Measurements from ENCODE around the gene ASTN1.

ASTN1 gene

DNA sequence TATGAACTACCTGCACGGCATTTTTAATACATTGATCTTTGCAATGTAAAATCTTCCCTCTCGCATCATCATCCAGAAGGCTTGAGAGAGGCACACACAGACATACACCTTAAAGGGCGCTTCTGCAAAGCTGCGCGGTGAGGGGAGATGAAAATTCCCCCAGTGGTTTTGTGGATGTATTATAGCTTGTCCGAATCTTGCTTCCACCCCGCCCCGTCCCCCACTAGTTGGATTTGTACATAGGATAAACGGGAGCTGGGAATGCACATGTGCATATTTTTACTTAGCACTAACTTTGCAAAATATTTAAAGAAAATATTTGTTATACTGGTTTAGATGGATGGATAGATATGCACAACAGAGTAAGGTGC lies 542 bp upstream of the ASTN1 start:
- FAIRE-seq (no peak), DNase-seq (ENCODE audit: insufficient read length, low spot score) (no peak)

DNA sequence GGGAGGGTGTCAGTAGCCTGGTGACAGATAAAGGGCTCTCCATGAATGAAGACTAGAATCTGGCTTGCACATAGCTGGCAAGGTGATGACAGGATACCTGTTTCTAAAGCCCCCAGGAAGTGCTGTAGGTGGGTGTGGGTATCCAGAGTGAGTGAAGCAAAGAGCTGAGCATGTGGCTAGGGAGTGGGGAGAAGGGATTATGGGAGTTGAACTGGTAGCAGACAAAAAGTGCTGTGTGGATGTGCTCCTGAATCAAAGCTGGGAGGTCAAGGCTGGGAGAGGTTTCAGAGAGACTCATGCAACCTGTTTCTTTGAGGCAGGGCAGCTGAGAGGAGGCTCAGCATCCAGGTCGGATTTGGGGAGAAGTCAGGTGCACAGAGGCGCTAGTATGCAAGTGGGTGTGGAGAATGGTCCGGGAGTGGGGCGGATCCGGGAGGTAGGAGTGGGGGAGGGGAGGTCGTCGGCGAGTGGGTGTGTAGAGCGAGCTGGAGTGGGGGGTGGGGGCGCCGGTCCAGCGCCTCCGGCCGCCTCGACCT lies 600 bp downstream of the ASTN1 start:
- no peak for FAIRE-seq

DNA sequence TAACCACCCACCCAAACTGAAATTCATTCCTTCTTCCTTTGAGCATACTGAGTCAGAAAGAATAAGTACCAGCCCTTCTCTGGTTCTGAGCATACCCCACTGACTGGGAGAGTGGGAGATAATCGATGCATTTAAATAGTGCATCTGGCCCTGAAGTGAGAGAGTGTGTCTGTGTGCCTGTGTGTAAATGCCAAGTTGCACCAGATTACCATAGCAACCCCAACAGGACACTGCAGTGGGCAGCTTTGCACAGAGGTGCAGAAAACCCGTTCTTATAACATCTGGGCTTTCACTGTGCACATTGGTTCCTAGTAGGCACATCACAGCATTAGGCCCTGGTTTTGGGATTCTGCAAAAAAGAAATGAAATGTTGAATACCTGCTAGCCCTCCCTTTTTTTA lies 2.3 kb downstream of the ASTN1 start:
- no peak for FAIRE-seq
- DNase-seq (ENCODE audit: insufficient read length, low spot score): no peak

More for the DNA sequence above, 600 bp downstream of the ASTN1 start:
- no peak for DNase-seq (ENCODE audit: insufficient read length, low spot score)

DNA sequence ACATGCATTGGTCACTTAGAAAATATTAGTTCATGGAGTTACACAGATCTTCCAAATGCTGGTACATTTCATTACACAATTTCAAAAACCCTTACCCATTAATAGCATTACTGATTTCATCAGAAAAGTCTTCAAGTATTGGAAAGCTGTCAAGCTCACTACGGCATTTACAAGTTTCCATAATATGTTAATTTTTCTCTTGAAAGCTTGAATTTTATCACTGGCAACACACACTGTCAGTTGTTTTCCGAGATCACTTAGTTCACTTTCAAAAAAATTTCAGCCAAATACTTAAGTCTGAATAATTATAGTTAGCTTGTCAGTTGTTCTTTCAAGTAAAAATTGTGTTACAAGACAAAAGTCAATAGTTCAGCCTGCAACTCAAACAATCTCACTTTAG lies 18.0 kb downstream of the ASTN1 start:
- FAIRE-seq: no peak
- DNase-seq (ENCODE audit: insufficient read length, low spot score): no peak

DNA sequence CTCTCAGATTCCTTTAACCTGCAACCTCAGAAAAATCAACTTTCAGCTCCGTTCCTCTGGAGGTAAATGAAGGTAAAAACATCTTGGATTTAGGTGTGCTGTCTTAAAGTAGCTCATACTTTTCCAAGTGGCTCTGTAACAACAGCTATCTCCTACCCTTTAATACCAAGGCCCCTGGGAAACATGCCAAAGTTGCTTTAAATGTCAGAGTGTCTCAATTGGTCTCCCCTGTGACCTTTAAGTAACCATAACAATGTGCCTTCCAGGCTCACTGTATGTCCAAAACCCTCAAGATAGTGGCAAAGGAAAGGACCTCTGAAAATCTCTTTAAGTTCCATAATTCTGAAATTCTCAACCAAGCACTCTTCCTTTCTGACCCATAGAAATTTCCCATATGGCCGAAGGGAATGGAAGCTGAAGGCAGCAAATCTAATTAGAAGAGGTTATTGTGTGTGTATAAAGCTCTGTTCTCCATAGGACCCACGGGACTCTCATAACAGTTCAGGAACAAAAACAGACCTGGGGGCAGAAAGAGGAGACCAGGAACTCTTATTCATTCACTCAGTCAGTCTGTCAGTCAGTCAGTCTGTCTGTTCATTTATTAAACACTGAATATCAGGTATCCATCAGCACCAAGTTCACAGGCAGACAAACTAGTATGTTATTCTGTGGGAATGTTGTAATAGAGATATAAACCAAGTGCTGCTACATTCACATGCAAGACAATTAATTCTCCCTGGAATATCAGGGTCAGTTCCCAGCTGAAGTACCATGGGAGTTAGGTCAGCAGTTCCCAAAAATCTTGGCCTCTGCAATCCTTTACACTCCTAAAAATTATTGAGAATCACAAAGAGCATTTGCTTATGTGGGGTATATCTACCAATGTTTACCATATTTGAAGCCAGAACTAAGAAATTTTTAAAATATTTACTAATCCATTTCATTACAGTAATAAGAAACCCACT lies 19.1 kb downstream of the ASTN1 start:
- FAIRE-seq (no peak), DNase-seq (ENCODE audit: insufficient read length, low spot score) (no peak)

DNA sequence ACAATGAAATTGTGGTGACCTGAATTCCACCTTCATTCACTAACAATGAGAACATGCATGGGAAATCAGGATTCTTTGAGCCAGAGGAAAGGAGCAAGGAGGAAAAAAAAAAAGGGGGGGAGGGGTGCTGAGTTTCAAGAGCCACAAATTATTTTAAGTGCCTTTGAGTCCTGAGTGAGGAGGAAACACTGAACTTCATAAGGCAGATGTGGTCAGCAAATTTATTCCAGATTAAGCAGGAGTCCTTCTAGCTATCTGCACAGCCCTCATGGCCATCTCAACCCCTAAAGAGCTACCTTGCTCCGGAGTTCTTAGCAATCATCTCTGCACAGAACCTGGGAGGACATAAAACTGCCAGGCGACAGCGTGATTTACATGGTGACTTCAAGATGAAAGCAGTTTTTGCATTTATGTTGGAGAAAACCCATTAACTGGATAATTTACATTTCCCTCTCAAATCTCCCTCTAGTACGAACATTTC lies 21.7 kb downstream of the ASTN1 start:
- FAIRE-seq (no peak), DNase-seq (ENCODE audit: insufficient read length, low spot score) (no peak)

DNA sequence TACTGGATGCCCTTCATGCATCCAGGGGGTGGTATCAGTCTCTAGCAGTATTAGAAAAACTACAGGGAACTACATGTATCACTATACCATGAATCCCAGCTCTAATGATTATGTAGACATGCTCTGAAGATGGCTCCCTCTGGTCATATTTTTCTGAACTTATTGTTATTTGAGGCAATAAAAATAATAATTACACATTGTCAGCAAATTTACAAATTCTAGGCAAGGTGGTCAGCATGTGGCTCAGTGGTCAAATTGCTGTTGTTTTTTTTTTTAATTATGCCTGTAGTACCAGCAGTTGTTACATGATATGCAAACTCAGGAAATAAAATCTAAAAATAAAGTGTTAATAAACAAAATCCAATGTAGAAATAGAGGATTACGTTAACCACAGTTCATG lies 22.5 kb downstream of the ASTN1 start:
- DNase-seq (ENCODE audit: insufficient read length, low spot score) (no peak), FAIRE-seq (no peak)

DNA sequence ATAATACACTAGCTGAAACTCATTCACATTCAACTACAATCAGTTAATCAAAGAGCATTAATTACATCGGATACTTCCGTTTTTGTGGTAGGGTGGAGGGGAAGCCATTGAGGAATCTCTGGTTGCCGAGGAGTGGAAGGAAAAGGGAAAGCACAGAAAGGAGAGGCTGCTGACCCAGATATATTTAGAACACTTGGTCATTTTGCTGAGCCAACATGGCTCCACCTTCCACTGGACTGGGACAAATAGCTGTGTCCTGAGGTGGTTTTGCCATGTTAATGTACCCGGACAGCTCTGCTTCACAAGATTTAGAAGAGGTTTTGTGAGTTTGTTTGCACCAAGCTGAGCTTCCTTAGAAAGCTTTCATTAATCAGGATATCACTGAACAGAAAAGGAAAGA lies 26.2 kb downstream of the ASTN1 start:
- FAIRE-seq: no peak
- DNase-seq (ENCODE audit: insufficient read length, low spot score): no peak

DNA sequence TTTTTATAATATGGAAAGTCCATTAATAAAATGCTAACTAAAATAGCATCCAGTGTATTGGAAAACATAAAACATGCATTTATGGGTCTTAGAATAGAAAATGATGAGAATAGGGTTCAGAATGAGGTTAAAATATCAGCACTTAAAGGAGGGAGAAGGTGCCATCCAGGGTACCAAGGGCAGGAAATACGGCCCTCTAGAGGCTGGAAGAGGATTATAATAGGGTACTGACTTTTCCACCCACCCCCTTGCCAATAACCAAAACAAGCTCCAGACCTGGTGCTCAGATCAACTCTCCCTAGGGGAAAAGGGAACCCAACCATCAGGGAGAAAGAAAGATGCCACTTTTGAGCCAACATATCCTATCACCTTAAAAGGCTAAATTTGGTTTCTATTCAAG lies 26.7 kb downstream of the ASTN1 start:
- FAIRE-seq (no peak), DNase-seq (ENCODE audit: insufficient read length, low spot score) (no peak)

DNA sequence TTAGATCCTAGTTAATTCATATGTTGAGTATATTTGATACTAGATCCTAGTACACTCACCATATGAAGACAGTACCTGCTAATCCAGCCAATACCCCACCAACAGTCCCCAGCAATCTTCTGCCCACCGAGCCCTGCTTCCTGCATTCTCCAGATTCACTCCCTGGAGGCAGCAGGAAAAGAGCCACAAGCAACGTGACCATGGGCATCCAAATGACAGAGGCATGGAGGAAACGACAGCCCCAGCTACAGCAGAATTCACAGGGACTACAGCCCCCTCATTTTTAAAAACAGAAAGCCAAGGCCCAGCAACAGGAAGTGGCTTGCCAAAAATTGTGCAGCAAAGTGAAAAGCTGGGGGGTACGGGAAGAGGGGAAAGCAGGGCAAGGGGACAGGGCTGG lies 29.3 kb downstream of the ASTN1 start:
- FAIRE-seq: no peak

DNA sequence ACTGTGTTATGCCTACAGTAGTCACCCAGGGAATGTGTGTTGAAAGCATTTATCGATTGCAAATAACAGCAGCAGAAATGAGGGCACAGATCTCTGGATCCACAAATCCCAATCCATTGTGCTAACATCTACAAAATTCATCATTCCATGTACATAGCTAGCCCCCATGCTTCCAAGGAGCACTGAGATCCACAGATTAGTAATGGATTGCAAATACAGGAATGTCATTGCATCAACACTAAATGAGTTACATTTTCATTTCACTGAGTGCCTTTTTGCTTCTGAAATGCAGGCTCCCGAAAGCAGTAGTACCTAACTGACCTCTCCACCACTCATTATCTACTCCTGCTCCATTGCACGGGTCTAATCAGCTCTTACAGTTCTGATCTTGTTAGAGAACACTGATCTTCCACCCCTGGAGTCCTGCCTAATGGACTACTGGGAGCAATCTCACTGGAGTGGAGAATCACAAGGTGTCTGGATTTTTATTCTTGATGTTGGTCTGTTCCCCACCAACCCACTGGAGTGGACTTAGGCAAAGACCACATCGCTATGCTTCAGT lies 30.5 kb downstream of the ASTN1 start:
- FAIRE-seq: no peak
- DNase-seq (ENCODE audit: insufficient read length, low spot score): no peak

More for the DNA sequence above, 29.3 kb downstream of the ASTN1 start:
- no peak for DNase-seq (ENCODE audit: insufficient read length, low spot score)

DNA sequence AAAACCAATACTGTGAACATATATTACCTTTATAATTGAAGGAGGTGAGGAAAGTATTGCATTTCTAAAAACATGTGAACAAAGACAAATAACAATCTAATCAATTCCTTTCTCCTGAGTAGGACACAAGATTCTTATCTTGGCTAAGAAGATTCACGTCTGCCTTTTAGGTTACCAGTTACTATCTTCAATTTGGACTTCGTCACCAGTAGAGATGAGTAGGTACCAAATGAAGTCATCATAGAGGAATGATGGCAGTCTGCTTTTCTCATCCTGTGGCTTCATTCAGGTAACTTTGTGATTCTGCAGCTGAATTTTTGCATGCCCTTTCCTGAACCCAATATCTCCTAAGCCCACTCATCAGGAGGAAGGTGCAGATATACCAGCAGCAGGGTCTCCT lies 32.4 kb downstream of the ASTN1 start:
- DNase-seq (ENCODE audit: insufficient read length, low spot score) (no peak), FAIRE-seq (no peak)

DNA sequence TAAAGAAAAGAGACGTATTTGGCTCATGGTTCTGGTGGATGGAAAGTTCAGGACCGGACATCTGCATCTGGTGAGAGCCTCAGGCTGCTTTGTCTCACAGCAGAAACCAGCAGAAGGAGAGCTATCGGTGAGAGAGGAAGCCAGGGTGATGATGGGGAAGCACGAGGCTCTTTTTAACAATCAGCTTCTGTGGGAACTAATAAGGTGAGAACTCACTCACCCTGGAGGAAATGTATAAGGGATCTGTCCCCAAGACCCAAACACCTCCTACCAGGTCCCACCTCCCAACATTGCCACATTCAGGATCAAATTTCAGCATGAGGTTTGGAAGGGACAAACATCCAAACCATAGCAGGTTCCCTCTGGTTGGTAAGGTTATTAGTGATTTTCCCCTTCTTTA lies 32.8 kb downstream of the ASTN1 start:
- DNase-seq (ENCODE audit: insufficient read length, low spot score) (no peak), FAIRE-seq (no peak)

DNA sequence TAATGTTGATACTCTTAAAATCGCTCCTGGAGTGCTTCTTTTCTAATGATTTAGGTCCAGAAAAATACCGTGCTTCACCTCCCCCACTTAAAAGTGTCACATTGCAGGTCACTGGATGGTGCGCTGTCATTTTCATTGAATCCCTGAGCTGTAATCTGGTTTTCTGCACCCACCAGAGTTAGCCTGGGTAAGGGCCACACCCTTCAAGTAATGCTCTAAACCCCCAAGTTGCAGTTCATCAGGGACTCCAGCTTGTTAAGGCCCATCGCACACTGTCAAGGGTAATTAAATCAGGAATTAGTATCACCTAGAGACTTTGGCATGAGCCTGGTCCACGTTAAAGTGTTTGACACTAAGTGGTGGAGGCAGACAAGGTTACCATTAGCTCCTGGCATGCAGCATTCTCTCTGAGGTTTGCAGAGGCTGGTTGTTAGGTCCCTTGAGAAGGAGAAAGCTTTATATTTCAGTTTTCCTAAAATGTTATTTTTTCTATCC lies 34.0 kb downstream of the ASTN1 start:
- DNase-seq (ENCODE audit: insufficient read length, low spot score): no peak
- no peak for FAIRE-seq

DNA sequence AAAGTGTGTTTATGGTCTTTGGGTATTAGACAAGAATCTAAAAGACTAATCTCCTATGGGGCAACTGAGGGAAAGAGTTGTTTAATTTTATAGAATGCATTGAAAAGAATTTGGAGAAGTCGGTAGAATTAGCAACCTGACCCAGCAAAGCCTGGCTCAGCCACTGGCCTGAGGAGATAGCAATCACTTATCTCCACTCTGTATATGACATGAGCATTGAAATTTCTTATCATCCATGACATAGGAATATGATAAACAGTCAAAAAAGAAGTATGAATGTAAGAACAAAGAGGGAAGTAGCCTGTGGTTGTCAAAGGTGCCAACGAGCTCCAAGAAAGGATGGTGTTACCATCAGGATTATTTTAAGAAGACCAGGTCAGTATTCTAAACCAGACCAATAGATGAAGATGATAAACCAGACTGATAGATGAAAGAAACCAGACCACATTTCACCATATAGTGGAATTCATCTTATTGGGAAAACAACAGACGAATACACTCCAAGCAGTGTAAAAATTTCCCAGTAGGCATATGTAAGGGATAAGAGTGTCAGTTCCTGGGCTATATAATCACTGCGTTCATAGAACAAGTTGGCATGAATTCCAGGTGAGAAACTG lies 35.7 kb downstream of the ASTN1 start:
- FAIRE-seq (no peak), DNase-seq (ENCODE audit: insufficient read length, low spot score) (no peak)

DNA sequence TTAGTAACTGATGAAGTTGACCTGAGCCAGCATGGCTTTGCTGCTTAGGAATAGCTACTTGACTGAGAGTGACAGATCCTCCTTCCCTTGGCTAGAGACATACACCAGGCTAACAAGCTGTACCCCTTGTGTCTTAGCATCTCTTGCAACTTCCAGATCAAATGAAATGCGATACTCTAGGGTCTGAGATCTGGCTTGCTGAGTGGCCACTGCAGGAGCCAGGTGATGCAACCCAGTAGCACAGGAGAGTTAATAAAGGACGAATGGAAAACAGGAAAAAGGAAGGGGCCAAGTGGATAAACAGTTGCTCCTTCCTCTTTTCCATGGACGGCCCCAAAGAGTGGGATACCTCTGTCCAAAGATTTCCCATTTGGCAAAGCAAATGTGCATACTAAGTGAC lies 38.2 kb downstream of the ASTN1 start:
- DNase-seq (ENCODE audit: insufficient read length, low spot score) (no peak), FAIRE-seq (no peak)

DNA sequence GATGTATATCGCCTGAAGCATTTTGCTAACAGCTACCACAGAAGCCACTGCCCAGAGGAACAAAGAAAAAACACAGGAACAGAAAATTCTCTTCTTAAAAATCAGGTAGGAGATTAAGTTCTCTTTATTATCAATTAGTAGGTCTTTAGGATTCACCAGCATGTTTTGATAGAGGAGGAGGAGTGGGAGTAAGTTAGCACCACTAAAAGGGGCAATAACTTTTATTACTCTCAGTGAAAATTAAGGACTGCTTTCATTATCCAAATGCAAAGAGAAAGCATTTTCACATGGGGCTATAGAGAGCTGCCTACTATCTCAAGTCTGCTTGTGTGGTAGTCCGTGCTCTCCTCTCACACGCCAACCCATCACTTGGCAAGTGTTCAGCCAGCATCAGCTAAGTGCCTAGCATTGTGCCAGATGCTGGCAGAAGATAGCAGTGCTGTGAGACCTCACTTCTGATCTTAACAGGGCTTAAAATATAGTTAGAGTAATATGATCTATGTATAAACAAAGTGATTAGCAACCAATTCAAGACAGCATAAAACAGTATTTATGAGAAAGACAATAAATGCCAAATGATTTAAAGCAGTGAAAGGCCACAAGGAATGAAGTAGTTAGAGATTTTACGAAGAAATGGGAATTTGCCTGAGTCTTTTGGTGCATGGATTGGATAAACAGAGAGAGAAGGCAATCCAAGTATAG lies 39.8 kb downstream of the ASTN1 start:
- DNase-seq (ENCODE audit: insufficient read length, low spot score) (no peak), FAIRE-seq (no peak)

DNA sequence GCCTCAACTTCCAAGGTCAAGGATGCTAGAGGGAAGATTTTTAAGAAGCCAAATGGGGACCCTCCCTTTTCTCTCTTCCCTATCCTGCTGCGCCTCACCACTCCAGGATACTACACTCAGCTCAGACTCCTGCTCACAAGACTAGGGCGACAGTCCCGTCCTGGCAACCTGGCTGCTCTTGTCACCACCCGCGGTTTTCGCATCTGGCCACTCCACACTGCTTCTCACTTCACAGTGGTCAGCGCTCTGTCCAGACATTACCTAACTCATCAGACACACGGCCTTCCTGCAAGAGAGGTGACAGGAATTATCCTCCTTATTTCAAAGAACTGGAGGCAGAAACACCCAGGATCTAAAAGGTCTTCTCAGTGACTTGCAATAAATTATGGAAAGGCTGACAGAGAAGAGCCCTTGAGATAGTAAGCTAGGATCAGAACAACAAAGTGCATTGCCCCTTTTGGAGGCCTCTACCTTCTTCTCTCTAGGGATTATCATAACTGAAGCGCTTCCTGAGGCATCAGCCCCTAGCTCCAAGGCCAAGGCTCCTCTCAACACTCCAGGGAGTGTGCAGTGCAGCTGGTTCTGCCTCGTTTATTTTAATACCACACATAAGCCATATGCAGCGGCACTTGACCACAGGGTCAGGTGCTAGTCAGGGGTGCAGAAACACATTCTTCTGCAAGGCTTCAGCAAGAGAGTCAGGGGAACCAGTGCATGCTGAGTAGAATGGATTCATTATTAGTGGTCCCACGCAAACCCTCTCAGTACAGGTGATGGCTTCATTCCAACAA lies 41.9 kb downstream of the ASTN1 start:
- DNase-seq (ENCODE audit: insufficient read length, low spot score): no peak
- no peak for FAIRE-seq

DNA sequence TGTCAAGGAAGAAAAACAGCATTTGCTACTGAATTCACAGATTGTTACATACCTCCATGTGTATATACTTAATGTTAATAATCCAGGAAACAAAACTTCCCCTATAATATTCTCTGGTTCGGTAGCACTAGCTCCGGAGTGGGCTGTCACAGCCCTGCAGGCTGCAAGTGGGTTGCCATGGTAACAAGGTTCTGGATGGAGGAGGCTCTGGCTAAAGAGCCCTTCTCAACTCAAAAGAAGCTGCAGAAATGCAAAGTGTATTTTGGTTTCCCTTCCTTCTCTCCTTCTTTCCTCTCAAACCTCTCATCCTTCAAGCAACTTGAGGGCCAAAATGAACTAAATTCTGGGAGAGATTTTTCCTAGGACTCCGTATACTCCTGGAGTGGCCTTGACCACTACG lies 45.2 kb downstream of the ASTN1 start:
- DNase-seq (ENCODE audit: insufficient read length, low spot score): no peak
- FAIRE-seq: no peak

DNA sequence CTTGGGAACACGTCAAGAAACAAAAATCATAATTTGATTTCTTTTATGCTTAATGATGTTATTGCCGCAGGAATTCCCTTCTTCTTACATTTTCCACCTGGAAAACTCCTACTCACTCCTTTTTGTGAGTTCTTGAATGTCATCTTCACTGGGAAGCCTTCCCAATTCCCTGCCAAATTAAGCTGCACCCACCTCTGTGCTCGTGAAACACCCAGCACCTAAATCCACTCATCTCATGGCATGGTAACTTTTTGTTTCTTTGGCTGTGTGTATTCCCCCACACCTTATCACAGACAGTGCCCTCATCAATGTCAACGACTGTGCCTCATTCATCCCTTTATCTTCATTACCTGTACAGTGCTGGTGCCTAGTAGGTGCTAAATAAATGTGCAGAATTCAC lies 45.6 kb downstream of the ASTN1 start:
- no peak for FAIRE-seq

More for the DNA sequence above, 45.6 kb downstream of the ASTN1 start:
- DNase-seq (ENCODE audit: insufficient read length, low spot score): no peak

All from GM19239 (cell line).